ENCODE measurements around the gene CNN3.

- TF ChIP-seq POLR2A (IDR thresholded peaks at IDR 0.05; ENCODE audit: extremely low read depth, insufficient read length) (no peak), CTCF (IDR thresholded peaks at IDR 0.05; ENCODE audit: low read depth, low read length) (no peak), MAX (IDR thresholded peaks at IDR 0.05; ENCODE audit: low read depth, low read length) (no peak)
These were observed 23.5 kb downstream of the CNN3 start for GRCh38 chr1:94903280-94904009.
